Omental fat pad (tissue), 4 donors: ENCODE data around the gene CUL4A. TPM values are rescaled to one million over a fixed set of nuclear protein-coding genes. Genes with fewer than 3 reads are reported as not detected.

ENCODE experiments used
- ATAC-seq: fragments of 150-250 bp; one replicate; pipeline ENCODE4 v1.9.1; 2016; ENCODE audit warnings: mild to moderate bottlenecking, moderate library complexity; ENCODE audit not compliant: low FRiP score
- DNase-seq: peaks from one replicate; pipeline ENCODE4 v3.0.0-alpha.2; 2019; ENCODE audit warnings: low spot score
- total RNA-seq, 4 donors: library from RNA; depleted of rRNA; stranded (reverse); fragments of >200 nt; gene quantifications; one replicate each; pipeline ENCODE4 v1.1.0, GENCODE V29; 2016
- TF ChIP-seq, protein P1 (sequence below), 3 donors: fragments of 450-650 bp; IDR thresholded peaks; one replicate each; pipeline ENCODE4 v1.5.1; 2016 to 2017; ENCODE audit warnings: antibody characterized with exemption in 3 of 3, mild to moderate bottlenecking in 3 of 3, moderate library complexity in 2 of 3

The CUL4A gene
- total RNA-seq, 4 donors from 2014 or later = 70.8 to 145 (median 86.8) TPM

GRCh38 chr13:113272031-113272430 is 62.6 kb downstream of the CUL4A start:
- TF ChIP-seq, protein P1, sequence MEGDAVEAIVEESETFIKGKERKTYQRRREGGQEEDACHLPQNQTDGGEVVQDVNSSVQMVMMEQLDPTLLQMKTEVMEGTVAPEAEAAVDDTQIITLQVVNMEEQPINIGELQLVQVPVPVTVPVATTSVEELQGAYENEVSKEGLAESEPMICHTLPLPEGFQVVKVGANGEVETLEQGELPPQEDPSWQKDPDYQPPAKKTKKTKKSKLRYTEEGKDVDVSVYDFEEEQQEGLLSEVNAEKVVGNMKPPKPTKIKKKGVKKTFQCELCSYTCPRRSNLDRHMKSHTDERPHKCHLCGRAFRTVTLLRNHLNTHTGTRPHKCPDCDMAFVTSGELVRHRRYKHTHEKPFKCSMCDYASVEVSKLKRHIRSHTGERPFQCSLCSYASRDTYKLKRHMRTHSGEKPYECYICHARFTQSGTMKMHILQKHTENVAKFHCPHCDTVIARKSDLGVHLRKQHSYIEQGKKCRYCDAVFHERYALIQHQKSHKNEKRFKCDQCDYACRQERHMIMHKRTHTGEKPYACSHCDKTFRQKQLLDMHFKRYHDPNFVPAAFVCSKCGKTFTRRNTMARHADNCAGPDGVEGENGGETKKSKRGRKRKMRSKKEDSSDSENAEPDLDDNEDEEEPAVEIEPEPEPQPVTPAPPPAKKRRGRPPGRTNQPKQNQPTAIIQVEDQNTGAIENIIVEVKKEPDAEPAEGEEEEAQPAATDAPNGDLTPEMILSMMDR (IDR thresholded peaks at IDR 0.05) = no peak
- no peak for ATAC-seq
- DNase-seq = no peak

GRCh38 chr13:113272701-113273181 is 63.3 kb downstream of the CUL4A start:
- DNase-seq (no peak), ATAC-seq (no peak)

GRCh38 chr13:113273321-113273720 is 63.9 kb downstream of the CUL4A start:
- no peak for ATAC-seq

More at GRCh38 chr13:113272701-113273181, 63.3 kb downstream of the CUL4A start:
- TF ChIP-seq, protein P1 (IDR thresholded peaks at IDR 0.05) = no peak

GRCh38 chr13:113273851-113274590 is 64.6 kb downstream of the CUL4A start:
- no peak for DNase-seq

More at GRCh38 chr13:113273321-113273720, 63.9 kb downstream of the CUL4A start:
- TF ChIP-seq, protein P1 (IDR thresholded peaks at IDR 0.05) = no peak
- DNase-seq = no peak

GRCh38 chr13:113274721-113275120 is 65.3 kb downstream of the CUL4A start:
- TF ChIP-seq, protein P1 (IDR thresholded peaks at IDR 0.05) = no peak
- ATAC-seq = no peak
- no peak for DNase-seq

More at GRCh38 chr13:113273851-113274590, 64.6 kb downstream of the CUL4A start:
- ATAC-seq = no peak
- TF ChIP-seq, protein P1 (IDR thresholded peaks at IDR 0.05) = no peak

DNA sequence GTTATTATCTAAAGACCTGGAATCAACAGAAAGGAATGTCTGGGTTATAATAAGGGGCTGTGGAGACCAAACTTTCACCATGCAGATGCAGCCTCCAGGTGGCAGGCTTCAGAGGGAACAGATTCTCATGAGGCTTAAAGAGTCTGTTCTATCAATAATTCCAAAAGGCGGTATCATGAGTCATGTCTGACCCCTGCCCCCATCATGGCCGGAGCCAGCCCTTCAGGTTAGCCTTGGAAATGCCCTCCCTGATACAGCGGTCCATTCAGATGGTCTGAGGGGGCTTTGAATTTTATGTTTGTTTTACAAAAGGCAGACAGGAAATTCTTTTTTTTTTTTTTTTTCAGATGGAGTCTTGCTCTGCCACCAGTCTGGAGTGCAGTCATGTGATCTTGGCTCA is 66.0 kb downstream of the CUL4A start:
- no peak for ATAC-seq
- TF ChIP-seq, protein P1 (IDR thresholded peaks at IDR 0.05) = no peak
- no peak for DNase-seq

GRCh38 chr13:113280126-113280525 is 70.7 kb downstream of the CUL4A start:
- DNase-seq (no peak), ATAC-seq (no peak)
- TF ChIP-seq, protein P1 (IDR thresholded peaks at IDR 0.05) = no peak
